ENCODE data around the gene EIF2D. TPM values are rescaled to one million over a fixed set of nuclear protein-coding genes. Genes with fewer than 3 reads are reported as not detected.
"Not testable (repeated sequence)": the region's sequence is repeated elsewhere in the genome, so short reads cannot be mapped to it uniquely, and the experiment has no call there.

Gene EIF2D
- total RNA-seq, 2 donors from 2014 or later, result 32.4 to 34.3 TPM

DNA sequence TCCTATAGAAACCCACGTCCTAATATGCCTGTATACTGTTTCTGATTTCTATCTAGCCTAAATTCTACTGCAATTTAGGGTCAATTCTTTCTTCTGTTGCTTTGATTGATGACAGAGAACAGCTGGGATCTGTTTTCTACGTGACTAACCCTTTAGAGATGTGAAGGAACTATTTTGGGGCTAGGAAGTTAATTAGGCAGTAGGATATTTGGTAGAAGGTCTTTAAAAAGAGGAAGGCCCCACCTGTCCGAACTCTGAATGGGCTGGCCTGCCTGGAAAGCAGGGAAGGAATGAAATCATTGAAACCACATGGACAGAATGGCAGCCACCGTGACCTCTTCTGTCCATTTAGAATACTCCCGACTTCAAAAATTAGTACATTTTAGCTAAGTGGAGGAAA, 21.0 kb downstream of the EIF2D start:
- no peak for DNase-seq (ENCODE audit: low spot score)
- intact Hi-C loops (cut with DNase I), result no loop called here

DNA sequence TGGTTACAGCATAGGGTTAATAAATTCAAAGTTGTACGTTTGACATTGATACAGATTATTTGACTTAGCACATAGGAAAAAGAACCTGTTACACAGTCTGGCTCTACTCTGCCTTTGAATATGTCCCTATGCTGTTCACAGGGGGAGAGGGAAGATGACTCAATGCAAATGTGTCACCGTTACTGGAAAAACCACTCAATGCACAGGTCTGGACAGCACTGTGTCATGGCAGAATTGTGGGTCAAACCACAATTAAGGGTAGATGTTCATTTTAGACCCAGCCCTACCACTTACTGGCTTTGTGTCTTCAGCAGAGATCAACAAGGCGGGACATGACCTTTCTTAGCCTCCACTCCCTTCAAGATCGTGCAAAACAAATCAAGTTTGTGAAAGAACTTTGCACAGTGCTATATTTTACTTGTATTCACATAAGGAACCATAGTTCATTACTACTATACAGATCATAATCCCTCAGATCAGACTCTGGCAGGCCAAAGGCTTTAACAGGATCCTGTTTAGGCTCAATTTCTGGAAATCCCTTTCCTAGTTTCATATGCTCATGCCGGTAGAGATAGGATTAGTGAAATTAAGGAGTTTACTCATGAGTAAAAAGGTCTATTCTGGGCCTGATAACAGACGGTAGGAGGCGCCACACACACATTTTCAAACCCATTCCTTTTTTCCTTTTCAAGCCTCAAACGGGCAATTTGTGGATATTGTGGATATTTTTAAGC, 22.1 kb downstream of the EIF2D start:
- intact Hi-C loops (cut with DNase I), result no loop called here
- DNase-seq (ENCODE audit: low spot score), result no peak

DNA sequence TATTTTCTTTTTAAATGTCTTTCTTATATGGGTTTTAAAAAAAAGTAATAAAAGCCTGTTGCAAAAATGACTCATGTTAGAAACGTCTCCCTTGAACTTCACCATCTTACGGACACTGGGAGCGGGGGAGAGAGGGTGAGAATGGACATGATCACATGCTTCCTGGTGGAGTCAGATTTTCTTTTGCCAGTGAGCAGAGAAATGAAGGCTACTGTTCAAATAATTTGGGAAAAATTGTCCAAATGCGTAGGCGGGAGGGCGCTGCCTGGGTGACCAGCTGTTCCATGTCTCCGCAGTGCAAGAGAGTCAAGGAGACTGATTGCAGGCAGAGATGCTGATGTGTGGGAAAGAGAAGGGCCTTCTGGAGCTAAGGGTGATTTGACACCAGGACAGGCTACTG, 23.1 kb downstream of the EIF2D start:
- intact Hi-C loops (cut with DNase I), result no loop called here
- no peak for DNase-seq (ENCODE audit: low spot score)

DNA sequence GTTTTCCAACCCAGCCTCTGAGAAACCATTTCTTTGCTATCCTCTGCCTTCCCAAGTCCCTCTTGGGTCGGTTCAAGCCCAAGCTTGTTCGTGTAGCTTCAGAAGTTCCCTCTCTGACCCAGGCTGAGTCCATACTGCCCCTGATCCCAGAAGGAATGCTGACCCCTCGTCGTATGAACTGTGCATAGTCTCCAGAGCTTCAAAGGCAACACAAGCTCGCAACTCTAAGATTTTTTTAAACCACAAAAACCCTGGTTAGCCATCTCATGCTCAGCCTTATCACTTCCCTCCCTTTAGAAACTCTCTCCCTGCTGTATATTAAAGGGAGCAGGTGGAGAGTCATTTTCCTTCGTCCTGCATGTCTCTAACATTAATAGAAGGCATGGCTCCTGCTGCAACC, 23.8 kb downstream of the EIF2D start:
- intact Hi-C loops (cut with DNase I), result no loop called here
- DNase-seq (ENCODE audit: low spot score), result no peak

DNA sequence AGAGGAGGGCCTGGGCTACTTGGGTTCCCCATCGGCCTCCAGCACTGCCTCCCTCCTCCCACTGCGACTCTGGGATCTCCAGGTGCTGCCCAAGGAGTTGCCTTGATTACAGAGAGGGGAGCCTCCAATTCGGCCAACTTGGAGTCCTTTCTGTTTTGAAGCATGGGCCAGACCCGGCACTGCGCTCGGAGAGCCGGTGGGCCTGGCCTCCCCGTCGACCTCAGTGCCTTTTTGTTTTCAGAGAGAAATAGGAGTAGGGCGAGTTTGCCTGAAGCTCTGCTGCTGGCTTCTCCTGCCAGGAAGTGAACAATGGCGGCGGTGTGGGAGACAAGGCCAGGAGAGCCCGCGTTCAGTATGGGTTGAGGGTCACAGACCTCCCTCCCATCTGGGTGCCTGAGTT, 24.4 kb downstream of the EIF2D start:
- intact Hi-C loops (cut with DNase I), result no loop called here
- DNase-seq (ENCODE audit: low spot score), result no peak

DNA sequence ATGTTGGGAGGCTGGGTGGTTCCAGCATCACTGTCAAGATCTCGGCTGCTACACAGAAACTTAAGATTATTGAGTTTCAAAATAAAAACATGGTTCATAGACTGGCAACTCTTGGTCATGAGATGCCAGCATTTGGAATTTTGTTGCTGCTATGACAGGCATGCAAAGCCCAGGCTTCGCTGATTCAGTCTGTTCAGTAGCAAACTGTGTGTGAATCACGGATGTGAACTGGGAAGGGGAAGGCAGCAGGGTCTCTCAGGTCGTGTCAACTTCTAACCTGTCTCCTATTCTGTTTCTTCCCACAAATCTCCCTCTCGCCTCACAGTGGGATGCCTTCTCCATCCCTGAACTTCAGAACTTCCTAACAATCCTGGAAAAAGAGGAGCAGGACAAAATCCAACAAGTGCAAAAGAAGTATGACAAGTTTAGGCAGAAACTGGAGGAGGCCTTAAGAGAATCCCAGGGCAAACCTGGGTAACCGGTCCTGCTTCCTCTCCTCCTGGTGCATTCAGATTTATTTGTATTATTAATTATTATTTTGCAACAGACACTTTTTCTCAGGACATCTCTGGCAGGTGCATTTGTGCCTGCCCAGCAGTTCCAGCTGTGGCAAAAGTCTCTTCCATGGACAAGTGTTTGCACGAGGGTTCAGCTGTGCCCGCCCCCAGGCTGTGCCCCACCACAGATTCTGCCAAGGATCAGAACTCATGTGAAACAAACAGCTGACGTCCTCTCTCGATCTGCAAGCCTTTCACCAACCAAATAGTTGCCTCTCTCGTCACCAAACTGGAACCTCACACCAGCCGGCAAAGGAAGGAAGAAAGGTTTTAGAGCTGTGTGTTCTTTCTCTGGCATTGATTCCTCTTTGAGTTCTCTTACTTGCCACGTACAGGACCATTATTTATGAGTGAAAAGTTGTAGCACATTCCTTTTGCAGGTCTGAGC, 25.5 kb downstream of the EIF2D start:
- intact Hi-C loops (cut with DNase I), result no loop called here
- no peak for DNase-seq (ENCODE audit: low spot score)

DNA sequence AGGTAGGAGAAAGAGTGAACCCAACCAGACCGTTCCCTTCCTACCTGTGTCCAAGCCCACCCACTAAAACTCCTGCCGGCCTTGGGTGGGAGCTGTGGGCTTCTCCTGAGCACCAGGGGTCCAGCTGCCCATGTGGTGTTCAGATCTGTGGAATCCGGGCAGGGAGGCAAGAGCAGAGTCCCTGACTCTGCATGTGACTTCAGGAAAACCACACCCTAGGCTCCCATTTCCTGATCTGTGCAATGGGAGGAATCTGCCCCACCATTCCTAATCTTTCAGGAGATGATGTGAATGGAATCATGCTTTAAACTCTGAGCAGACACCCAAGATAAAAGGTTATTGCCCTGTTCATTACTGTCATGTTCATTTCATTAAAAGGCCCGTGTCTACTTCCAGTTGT, 27.6 kb downstream of the EIF2D start:
- intact Hi-C loops (cut with DNase I), result loop anchor here (2.0 to 5.0 kb wide), 3 partner anchors 40 to 94 kb away; no protein-coding TSS in a partner anchor
- DNase-seq (ENCODE audit: low spot score), result no peak

DNA sequence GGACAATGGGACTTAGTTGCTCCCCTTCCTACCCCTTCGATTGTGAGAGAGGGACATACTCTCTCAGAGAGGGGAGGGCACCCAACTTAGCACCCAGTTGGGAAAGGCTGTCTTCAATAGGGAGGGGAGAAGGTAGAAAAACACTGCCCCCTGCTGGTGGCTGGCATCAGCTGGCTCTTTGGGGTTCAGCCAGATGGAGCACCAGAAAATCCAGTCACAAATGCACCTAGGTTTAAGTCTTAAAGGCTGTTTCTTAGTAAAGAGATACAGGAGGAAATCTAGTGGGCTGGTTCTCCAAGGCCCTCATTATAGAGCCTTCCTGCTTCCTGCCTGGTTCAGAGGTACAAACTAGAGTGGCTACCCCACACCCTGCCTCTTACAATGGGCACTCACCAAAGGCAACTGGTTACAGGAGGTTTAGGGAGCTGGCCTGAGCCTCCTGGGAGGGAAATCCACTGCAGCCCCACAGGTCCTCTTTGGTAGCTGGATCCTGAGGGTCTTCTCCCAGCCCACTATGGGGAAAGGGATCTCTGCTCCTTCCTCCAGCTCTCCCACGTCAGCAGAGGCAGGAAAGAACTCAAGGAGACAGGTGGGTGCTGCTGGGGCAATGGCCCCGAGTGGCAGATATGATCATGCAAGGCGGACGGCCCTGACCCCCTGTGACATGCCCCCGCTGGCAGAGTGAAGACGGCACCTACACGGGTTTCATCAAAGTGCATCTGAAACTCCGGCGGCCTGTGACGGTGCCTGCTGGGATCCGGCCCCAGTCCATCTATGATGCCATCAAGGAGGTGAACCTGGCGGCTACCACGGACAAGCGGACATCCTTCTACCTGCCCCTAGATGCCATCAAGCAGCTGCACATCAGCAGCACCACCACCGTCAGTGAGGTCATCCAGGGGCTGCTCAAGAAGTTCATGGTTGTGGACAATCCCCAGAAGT, 28.3 kb downstream of the EIF2D start:
- peak; percentile 93 for DNase-seq (ENCODE audit: low spot score)
- intact Hi-C loops (cut with DNase I), result loop anchor here (2.0 to 5.0 kb wide), 3 partner anchors 39 to 93 kb away; no protein-coding TSS in a partner anchor

DNA sequence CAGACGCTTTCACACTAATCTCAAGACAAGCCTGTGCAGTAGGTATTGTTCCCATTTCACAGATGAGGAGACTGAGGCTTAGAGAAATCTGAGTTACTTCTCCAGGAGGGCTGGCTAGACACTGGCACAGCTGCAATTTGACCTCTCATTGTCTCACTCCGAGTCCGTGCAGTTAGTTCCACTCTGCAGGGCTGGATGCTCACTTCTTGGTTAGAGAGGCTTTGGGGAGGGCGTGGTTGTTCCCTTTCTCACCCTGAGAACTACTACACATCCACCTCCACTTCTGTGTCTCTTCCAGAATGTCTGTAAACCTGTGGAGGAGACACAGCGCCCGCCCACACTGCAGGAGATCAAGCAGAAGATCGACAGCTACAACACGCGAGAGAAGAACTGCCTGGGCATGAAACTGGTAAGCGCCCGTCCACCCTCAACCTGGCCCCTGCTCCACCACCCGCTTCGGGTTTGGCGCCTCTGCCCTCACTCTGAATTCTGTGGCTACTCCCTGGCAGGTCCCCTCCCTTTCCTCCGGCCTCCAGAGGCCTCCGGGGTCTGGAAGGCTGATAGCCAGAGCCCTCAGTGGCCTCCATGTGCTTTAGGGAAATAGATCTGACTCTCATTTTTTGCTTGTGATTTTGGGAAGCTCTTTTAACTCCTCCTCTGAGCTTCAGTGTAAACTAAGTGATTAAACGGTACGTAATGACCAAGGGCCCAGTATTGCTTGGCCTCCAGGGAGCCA, 29.1 kb downstream of the EIF2D start:
- intact Hi-C loops (cut with DNase I), result loop anchor here in 1 of 2 donors (5.0 kb wide), 1 partner anchor 91 kb away; no protein-coding TSS in a partner anchor
- DNase-seq (ENCODE audit: low spot score), result no peak

DNA sequence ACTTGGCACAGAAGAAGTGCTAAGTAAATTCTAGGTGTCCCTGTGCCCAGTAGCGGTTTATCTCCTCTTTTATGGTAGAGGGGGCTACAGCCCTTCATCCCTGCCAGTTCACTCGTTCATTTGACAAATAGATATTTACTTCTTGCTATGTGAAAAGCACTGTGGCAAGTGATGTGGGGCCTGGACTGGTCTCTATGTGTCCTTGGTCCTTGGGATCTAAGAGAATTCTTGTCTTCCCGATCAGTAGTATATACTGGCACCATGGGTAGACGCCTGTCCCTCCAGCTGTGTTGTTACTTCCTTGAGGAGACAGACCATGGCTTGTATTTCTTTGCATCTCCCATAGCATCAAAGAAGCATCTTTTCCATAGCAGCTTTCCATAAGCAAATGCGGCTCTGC, 29.7 kb downstream of the EIF2D start:
- DNase-seq (ENCODE audit: low spot score), result no peak
- intact Hi-C loops (cut with DNase I), result loop anchor here in 1 of 2 donors (5.0 kb wide), 1 partner anchor 90 kb away; no protein-coding TSS in a partner anchor

DNA sequence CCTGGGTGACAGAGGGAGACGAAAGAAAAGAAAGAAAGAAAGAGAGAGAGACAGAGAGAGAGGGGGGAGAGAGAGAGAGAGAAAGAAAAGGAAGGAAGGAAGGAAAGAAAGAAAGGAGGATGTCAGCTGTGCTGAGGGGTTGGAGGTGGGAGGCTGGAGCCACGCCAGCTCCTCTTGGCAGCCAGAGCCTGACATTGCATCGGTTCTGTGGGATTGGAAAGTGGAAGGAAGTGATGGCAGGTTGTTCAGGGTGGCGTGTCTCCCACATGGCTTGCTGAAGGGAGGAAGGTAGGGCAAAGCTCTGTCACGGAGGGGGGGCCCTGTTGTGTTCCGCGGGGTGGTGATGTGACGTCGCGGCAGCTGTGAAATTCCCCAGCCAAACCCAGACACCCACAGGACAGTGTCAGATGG, 30.7 kb downstream of the EIF2D start:
- intact Hi-C loops (cut with DNase I), result loop anchor here in 1 of 2 donors (5.0 kb wide), 1 partner anchor 89 kb away; no protein-coding TSS in a partner anchor
- no peak for DNase-seq (ENCODE audit: low spot score)

DNA sequence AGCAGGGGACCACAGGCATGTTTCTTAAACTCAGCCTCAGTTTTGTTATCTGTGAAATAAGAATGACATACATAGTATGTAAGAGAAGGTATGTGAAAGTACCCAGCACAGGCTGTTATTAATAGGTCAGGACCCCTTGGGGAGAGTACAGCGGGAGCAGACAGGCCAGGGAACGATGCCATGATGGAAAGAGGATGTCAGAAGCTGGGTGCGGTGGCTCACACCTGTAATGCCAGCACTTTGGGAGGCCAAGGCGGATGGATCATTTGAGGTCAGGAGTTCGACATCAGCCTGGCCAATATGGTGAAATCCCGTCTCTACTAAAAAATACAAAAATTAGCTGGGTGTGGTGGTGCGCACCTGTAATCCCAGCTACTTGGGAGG, 31.2 kb downstream of the EIF2D start:
- DNase-seq (ENCODE audit: low spot score), result not testable (repeated sequence)
- intact Hi-C loops (cut with DNase I), result loop anchor here in 1 of 2 donors (5.0 kb wide), 1 partner anchor 89 kb away; no protein-coding TSS in a partner anchor

DNA sequence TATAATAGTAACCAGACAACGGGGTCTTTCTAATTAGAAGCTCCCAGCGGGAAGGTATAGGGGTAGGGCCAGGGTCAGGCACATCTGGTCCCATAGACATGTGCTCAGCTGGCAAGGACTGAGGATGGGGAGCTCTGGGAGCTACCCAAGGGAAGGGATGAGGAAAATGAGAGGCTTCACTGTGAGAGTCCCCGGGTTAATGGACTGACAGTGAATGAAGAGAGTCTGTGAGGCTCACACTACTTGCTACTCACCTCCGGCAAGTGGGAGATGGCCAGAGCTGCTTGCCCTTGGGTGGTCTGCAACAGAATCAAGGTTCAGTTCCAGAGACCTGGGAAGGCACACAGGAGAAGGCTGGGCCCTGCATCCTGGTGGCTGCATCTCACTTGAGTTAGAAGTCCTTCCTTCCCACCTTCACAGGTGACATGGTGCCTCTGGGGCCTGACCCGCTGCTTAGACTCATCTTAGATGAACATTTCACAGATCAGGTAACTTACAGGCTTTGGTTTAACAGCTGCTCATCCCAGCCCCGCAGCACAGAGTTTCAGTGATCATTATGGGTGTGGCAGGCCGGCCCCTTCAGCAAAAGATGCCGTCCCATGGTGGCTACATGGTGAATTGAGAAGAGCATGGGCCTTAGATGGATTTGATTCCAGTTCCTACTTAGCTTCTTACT, 31.7 kb downstream of the EIF2D start:
- intact Hi-C loops (cut with DNase I), result loop anchor here in 1 of 2 donors (5.0 kb wide), 1 partner anchor 88 kb away; no protein-coding TSS in a partner anchor
- DNase-seq (ENCODE audit: low spot score), result no peak

DNA sequence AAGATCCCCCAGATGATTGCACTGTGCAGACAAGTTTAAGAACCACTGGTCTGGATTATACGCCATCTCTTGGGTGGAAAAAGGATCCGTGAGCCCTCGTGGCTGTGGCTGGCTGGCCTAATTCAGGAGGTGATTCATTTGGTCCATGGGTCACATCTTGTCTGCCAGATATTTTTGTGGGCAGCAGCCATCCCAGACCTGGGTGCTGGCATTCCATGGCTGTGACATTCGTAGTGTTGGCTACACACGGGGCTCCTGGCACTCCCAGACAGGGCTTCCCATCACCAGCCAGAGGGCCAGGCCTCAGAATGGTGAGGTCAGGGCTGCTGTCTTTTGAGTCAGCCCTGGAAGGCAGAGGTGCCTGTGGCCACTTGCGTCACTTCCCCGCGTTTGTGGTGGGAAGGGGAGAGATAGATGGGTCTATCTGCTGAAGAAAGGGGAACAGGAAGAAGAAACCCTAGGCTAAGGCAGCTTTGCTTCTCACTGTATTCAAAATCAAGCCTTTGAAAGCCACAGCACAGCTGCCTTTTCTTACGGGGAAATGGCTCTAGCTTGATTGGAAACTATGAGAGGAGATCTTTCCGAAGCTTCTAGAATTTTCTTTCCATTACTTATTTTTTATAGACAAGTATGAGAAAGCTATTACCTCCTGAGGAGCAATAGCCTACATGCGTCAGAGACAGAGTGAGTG, 32.4 kb downstream of the EIF2D start:
- DNase-seq (ENCODE audit: low spot score), result peak; percentile 95
- intact Hi-C loops (cut with DNase I), result loop anchor here in 1 of 2 donors (5.0 kb wide), 1 partner anchor 88 kb away; no protein-coding TSS in a partner anchor

DNA sequence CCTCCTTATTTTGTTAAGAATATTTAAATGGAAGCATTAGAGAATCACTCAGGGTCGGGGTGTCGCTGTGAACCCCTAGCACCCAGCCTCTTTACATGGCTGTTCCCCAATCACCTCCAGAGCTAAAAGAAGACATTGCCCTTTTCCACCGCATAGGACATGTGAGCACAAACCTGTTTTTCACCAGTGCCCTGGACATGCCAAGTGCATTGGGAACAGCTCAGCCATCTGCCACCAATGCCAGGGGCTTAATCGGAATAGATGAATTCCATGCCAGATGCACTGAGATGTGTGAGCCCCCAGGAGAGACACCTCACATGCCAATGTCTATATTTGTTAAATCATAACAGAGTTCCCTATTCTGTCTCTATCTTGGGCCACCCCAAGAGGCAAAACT, 33.3 kb downstream of the EIF2D start:
- intact Hi-C loops (cut with DNase I), result no loop called here
- DNase-seq (ENCODE audit: low spot score), result no peak

DNA sequence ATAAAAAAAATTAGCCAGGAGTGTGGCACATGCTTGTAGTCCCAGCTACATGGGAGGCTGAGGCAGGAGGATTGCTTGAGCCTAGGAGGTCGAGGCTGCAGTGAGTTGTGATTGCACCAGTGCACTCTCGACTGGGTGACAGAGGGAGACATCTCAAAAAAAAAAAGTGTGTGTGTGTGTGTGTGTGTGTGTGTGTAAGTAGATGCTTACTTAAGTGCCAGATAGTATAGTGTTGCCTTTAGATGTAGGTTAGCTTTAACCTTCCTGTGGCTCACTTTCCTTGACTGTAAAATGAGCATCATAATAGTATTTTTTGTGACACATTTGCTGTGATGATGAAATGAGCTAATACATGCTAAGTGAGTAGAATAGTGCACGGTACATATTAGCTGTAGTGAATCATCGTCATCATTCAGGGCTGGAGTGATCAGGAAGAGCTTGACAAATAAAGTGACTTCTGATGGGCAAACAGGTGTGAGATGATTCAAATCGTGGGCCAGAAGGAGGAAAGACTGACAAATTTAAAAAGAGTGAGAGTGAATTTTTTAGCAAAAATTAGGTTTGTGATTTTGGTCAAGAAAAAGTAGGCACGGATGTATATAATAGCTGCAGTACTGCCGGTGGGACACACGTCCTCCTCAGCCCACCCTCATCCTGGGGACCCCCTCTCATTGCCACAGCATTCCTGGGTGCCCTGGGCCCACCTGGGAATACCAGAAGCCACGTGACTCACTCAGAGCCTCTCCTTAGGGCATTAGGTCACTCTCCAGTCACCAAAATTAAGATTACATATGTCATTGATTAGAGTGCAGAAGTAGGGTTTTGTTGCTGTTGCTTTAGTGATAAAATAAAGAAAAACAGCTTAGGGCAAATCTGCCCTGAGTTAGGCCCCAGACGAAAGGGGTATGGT, 33.9 kb downstream of the EIF2D start:
- intact Hi-C loops (cut with DNase I), result no loop called here

More for the DNA sequence above, 33.9 kb downstream of the EIF2D start:
- no peak for DNase-seq (ENCODE audit: low spot score)
